K562 (cell line): ENCODE results near the gene TMEM81. TPM values are rescaled to one million over a fixed set of nuclear protein-coding genes. Genes with fewer than 3 reads are reported as not detected.

Experiments
- ATF1 ChIP-seq, 2 experiments: fragments of 450-650 bp in 1 of 2; IDR thresholded peaks; 2 replicates each; pipeline ENCODE4 v1.6.1; 2016; ENCODE audit warnings: missing compliant biosample characterization in 1 of 2, missing genetic modification characterization in 1 of 2
- BRD9 ChIP-seq: fragments of 450-650 bp; IDR thresholded peaks from 2 replicates; pipeline ENCODE4 v1.6.1; 2018; ENCODE audit warnings: low read depth; ENCODE audit not compliant: partially characterized antibody
- CBX8 ChIP-seq: fragments of 200-600 bp; sonication (generic); IDR thresholded peaks from 2 replicates; pipeline ENCODE4 v1.6.1; 2012; ENCODE audit warnings: borderline replicate concordance, mixed run types, low read depth, mild to moderate bottlenecking, moderate library complexity, mixed read lengths, low read length, control low read depth, inconsistent platforms; ENCODE audit not compliant: poor library complexity, severe bottlenecking; ENCODE audit errors: extremely low read depth
- CEBPG ChIP-seq, 3 experiments: fragments of 200-800 bp in 1 of 3; sonication (Bioruptor generic) in 1 of 3; sonication (generic) in 1 of 3; formaldehyde crosslinking in 1 of 3; IDR thresholded peaks in 2 of 3; conservative IDR thresholded peaks in 1 of 3; 2 replicates each; pipeline versions ENCODE4 v1.6.1 to v1.8.0; 2016 to 2022; ENCODE audit warnings: missing compliant biosample characterization in 2 of 3, missing genetic modification characterization in 2 of 3, mild to moderate bottlenecking in 1 of 3, missing genetic modification reagents in 1 of 3
- FOSL1 ChIP-seq: fragments of 200-800 bp; sonication (Bioruptor generic); conservative IDR thresholded peaks from 2 replicates; pipeline ENCODE4 v1.6.1; 2016; ENCODE audit warnings: missing genetic modification characterization, missing compliant biosample characterization
- GATA2 ChIP-seq: sonication (generic); formaldehyde crosslinking; IDR thresholded peaks from 2 replicates; pipeline ENCODE4 v1.4.0; 2020; ENCODE audit warnings: mild to moderate bottlenecking, missing genetic modification reagents
- HDGF ChIP-seq: fragments of 450-650 bp; IDR thresholded peaks from 2 replicates; pipeline ENCODE4 v1.6.1; 2016
- KLF1 ChIP-seq: fragments of 450-650 bp; IDR thresholded peaks from 2 replicates; pipeline ENCODE4 v1.6.1; 2016; ENCODE audit warnings: missing genetic modification characterization, missing compliant biosample characterization
- NBN ChIP-seq: fragments of 450-650 bp; IDR thresholded peaks from 2 replicates; pipeline ENCODE4 v1.6.1; 2016; ENCODE audit warnings: low read depth, mild to moderate bottlenecking
- NFIX ChIP-seq: fragments of 250-450 bp; sonication (Bioruptor Pico); IDR thresholded peaks from 2 replicates; pipeline ENCODE4 v1.4.0; 2020; ENCODE audit warnings: low read depth, mild to moderate bottlenecking, moderate library complexity
- NR2C2 ChIP-seq, 2 experiments: fragments of 200-800 bp in 1 of 2; sonication (Bioruptor generic) in 1 of 2; sonication (generic) in 1 of 2; formaldehyde crosslinking in 1 of 2; IDR thresholded peaks; 2 replicates each; pipeline versions ENCODE4 v1.6.1 to v1.8.0; 2016 to 2022; ENCODE audit warnings: mild to moderate bottlenecking in 1 of 2, missing compliant biosample characterization in 1 of 2, missing genetic modification characterization in 1 of 2, missing genetic modification reagents in 1 of 2
- POLR2B ChIP-seq: fragments of 450-650 bp; IDR thresholded peaks from 2 replicates; pipeline ENCODE4 v1.6.1; 2018; ENCODE audit warnings: low read depth; ENCODE audit not compliant: partially characterized antibody
- SNIP1 ChIP-seq: fragments of 450-650 bp; IDR thresholded peaks from 2 replicates; pipeline ENCODE4 v1.7.1; 2017; ENCODE audit warnings: low read depth, mild to moderate bottlenecking
- TBP ChIP-seq: optimal IDR thresholded peaks from 2 replicates; pipeline ENCODE3; 2011; ENCODE audit warnings: low read depth, low read length, improper control_type of control experiment
- ZC3H11A ChIP-seq: IDR thresholded peaks from 2 replicates; pipeline ENCODE4 v1.6.1; 2012; ENCODE audit warnings: low read depth, low read length, improper control_type of control experiment
- ZNF316 ChIP-seq: fragments of 450-650 bp; IDR thresholded peaks from 2 replicates; pipeline ENCODE4 v1.6.1; 2016
- ZNF583 ChIP-seq: fragments of 250-450 bp; sonication (Bioruptor Pico); IDR thresholded peaks from 2 replicates; pipeline ENCODE4 v1.4.0; 2020
- ZNF764 ChIP-seq: fragments of 250-450 bp; sonication (Bioruptor Pico); IDR thresholded peaks from 2 replicates; pipeline ENCODE4 v1.4.0; 2020; ENCODE audit warnings: low read depth, mild to moderate bottlenecking, moderate library complexity
- polyA plus RNA-seq, 8 experiments: library from polyadenylated mRNA; depleted of rRNA in 4 of 8; stranded (reverse) in 5 of 8; unstranded in 3 of 8; fragments of >200 nt; fragmentation: Nextera tagmentation in 2 of 8; fragmentation: Illumina TruSeq in 1 of 8; extraction: Ambion mirVana in 2 of 8; extraction: Trizol in 1 of 8; gene quantifications; 2 replicates each; pipeline versions ENCODE4 v1.2.1 to v1.2.3, GENCODE V29; 2011 to 2014; ENCODE audit warnings: inconsistent platforms in 1 of 8, missing spikeins in 1 of 8
- total RNA-seq, 7 experiments: library from RNA; depleted of rRNA in 6 of 7; stranded (reverse); fragments of >200 nt in 6 of 7; fragmentation: Illumina TruSeq in 2 of 7; extraction: Trizol in 2 of 7; gene quantifications; 2 replicates each; pipeline versions ENCODE4 v1.2.1 to v1.2.3, GENCODE V29; 2011 to 2021; ENCODE audit warnings: low replicate concordance in 1 of 7
- TF ChIP-seq, protein P1 (sequence below): fragments of 450-650 bp; IDR thresholded peaks from 2 replicates; pipeline ENCODE4 v1.6.1; 2016; ENCODE audit warnings: low read depth, mild to moderate bottlenecking, moderate library complexity
- TF ChIP-seq, protein P2 (sequence below), 2 experiments: fragments of 200-800 bp in 1 of 2; sonication (Bioruptor generic) in 1 of 2; sonication (generic) in 1 of 2; formaldehyde crosslinking in 1 of 2; IDR thresholded peaks in 1 of 2; conservative IDR thresholded peaks in 1 of 2; 2 replicates each; pipeline versions ENCODE4 v1.5.0 to v1.6.1; 2016 to 2020; ENCODE audit warnings: missing compliant biosample characterization in 1 of 2, missing genetic modification characterization in 1 of 2, missing genetic modification reagents in 1 of 2
- TF ChIP-seq, protein P3 (sequence below): fragments of 250-450 bp; sonication (Bioruptor Pico); IDR thresholded peaks from 2 replicates; pipeline ENCODE4 v1.4.0; 2020; ENCODE audit warnings: mild to moderate bottlenecking, moderate library complexity, borderline replicate concordance
- TF ChIP-seq, protein P4 (sequence below): fragments of 250-450 bp; sonication (Bioruptor Pico); IDR thresholded peaks from 2 replicates; pipeline ENCODE4 v1.5.0; 2020; ENCODE audit warnings: mild to moderate bottlenecking

Gene TMEM81
- total and polyA plus RNA-seq, 9 of the 15 experiments (the other 6 are each of a cell fraction or from before 2014, with no cell fraction given), result 3.2 to 6.1 (median 4.4) TPM

DNA sequence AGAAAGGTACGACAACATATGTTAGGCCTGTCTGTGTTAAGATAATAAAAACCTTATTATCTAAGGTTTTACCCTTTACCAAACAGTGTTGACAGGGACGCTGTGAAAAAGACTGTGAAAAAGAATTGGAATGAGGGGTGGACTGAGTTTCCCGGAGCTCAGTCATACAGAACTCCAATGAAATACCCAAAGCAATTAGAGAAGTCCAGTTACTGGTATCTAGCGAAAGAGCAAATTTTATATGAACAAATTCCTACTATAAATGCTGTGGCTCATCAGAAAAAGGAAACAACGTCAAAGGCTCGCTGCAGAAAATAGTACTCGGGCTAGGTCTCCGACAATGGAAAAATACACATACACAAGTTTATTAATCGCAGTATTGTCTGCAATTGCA, 38.2 kb upstream of the TMEM81 start (continued):
- TF ChIP-seq, protein P1, sequence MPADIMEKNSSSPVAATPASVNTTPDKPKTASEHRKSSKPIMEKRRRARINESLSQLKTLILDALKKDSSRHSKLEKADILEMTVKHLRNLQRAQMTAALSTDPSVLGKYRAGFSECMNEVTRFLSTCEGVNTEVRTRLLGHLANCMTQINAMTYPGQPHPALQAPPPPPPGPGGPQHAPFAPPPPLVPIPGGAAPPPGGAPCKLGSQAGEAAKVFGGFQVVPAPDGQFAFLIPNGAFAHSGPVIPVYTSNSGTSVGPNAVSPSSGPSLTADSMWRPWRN, result no peak
- peak; percentile 6 for TF ChIP-seq POLR2B
- TF ChIP-seq NR2C2 (CRISPR knock-in tag; IDR thresholded peaks at IDR 0.05), result no peak
- TF ChIP-seq NR2C2 (tag; IDR thresholded peaks at IDR 0.05), result peak; percentile 87
- no peak for TF ChIP-seq KLF1
- TF ChIP-seq GATA2 (CRISPR knock-in tag), result no peak
- TF ChIP-seq, protein P2, sequence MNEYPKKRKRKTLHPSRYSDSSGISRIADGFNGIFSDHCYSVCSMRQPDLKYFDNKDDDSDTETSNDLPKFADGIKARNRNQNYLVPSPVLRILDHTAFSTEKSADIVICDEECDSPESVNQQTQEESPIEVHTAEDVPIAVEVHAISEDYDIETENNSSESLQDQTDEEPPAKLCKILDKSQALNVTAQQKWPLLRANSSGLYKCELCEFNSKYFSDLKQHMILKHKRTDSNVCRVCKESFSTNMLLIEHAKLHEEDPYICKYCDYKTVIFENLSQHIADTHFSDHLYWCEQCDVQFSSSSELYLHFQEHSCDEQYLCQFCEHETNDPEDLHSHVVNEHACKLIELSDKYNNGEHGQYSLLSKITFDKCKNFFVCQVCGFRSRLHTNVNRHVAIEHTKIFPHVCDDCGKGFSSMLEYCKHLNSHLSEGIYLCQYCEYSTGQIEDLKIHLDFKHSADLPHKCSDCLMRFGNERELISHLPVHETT (CRISPR knock-in tag; conservative IDR thresholded peaks at IDR 0.05 in 1 of 2, IDR thresholded peaks at IDR 0.05 in 1 of 2), result 0 out of 4 replicates have a peak, but pooled peaks of 1 of the 2 experiments have one; percentile 9
- TF ChIP-seq ZC3H11A, result no peak
- no peak for TF ChIP-seq ZNF316
- TF ChIP-seq BRD9, result peak; percentile 78
- TF ChIP-seq, protein P3, sequence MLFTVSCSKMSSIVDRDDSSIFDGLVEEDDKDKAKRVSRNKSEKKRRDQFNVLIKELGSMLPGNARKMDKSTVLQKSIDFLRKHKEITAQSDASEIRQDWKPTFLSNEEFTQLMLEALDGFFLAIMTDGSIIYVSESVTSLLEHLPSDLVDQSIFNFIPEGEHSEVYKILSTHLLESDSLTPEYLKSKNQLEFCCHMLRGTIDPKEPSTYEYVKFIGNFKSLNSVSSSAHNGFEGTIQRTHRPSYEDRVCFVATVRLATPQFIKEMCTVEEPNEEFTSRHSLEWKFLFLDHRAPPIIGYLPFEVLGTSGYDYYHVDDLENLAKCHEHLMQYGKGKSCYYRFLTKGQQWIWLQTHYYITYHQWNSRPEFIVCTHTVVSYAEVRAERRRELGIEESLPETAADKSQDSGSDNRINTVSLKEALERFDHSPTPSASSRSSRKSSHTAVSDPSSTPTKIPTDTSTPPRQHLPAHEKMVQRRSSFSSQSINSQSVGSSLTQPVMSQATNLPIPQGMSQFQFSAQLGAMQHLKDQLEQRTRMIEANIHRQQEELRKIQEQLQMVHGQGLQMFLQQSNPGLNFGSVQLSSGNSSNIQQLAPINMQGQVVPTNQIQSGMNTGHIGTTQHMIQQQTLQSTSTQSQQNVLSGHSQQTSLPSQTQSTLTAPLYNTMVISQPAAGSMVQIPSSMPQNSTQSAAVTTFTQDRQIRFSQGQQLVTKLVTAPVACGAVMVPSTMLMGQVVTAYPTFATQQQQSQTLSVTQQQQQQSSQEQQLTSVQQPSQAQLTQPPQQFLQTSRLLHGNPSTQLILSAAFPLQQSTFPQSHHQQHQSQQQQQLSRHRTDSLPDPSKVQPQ (CRISPR knock-in tag), result no peak
- no peak for TF ChIP-seq ATF1 (CRISPR knock-in tag; IDR thresholded peaks at IDR 0.05)
- TF ChIP-seq ATF1 (tag; IDR thresholded peaks at IDR 0.05), result peak; percentile 87; the same call in 1 of the 2 replicates
- TF ChIP-seq CEBPG (CRISPR knock-in tag; IDR thresholded peaks at IDR 0.05), result no peak
- TF ChIP-seq CEBPG (tag; conservative IDR thresholded peaks at IDR 0.05 in 1 of 2, IDR thresholded peaks at IDR 0.05 in 1 of 2), result no peak
- no peak for TF ChIP-seq ZNF583 (CRISPR knock-in tag)
- no peak for TF ChIP-seq NBN
- no peak for TF ChIP-seq SNIP1
- TF ChIP-seq ZNF764 (CRISPR knock-in tag), result no peak
- no peak for TF ChIP-seq CBX8
- TF ChIP-seq, protein P4, sequence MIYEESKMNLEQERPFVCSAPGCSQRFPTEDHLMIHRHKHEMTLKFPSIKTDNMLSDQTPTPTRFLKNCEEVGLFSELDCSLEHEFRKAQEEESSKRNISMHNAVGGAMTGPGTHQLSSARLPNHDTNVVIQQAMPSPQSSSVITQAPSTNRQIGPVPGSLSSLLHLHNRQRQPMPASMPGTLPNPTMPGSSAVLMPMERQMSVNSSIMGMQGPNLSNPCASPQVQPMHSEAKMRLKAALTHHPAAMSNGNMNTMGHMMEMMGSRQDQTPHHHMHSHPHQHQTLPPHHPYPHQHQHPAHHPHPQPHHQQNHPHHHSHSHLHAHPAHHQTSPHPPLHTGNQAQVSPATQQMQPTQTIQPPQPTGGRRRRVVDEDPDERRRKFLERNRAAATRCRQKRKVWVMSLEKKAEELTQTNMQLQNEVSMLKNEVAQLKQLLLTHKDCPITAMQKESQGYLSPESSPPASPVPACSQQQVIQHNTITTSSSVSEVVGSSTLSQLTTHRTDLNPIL (CRISPR knock-in tag), result no peak
- 0 out of 2 replicates have a peak, but pooled peaks have one; percentile 24 for TF ChIP-seq FOSL1 (tag)
- no peak for TF ChIP-seq NFIX (CRISPR knock-in tag)
- TF ChIP-seq HDGF, result no peak
- no peak for TF ChIP-seq TBP
